Measurements from ENCODE around the gene PTPRM. TPM values are rescaled to one million over a fixed set of nuclear protein-coding genes. Genes with fewer than 3 reads are reported as not detected.

Gene PTPRM
- total and polyA plus RNA-seq, 4 donors, result 61.1 to 146 (median 87.5) TPM

- peaks cover 0 to 6% (median 0%) of the 10 kb centered on the region in 5 donors for H3K4me1 ChIP-seq (ENCODE audit: control insufficient read depth in 5 of 5, insufficient read depth in 5 of 5, low read length in 5 of 5)
- no peaks in the 10 kb centered on the region for H3K27me3 ChIP-seq (ENCODE audit: control insufficient read depth in 3 of 3, insufficient read depth in 3 of 3, low read length in 2 of 3)
- no peak overlapping the region for H3K4me3 ChIP-seq
- ATAC-seq (ENCODE audit: insufficient read depth, low FRiP score) (no peak), DNase-seq (no peak)
- H3K27ac ChIP-seq (ENCODE audit: low read depth in 1 of 2, low read length in 1 of 2), result no peak overlapping the region
- no peak for TF ChIP-seq CTCF (IDR thresholded peaks at IDR 0.05; ENCODE audit: control extremely low read depth, extremely low read depth)
- no peak overlapping the region for H3K9ac ChIP-seq (ENCODE audit: insufficient read depth in 1 of 2, low read length in 2 of 2)
- WGBS, 2 donors, result 95 to 99% methylated on average over 5 of the region's 5 CpGs
- no peaks in the 10 kb centered on the region for H3K9me3 ChIP-seq (ENCODE audit: control insufficient read depth in 4 of 4, insufficient read depth in 3 of 4, low read length in 3 of 4)
- H3K36me3 ChIP-seq (ENCODE audit: control insufficient read depth in 4 of 4, insufficient read depth in 4 of 4, low read length in 4 of 4), result peaks cover 0 to 6% (median 0%) of the 10 kb centered on the region in 4 donors
Measured at GRCh38 chr18:8361941-8362471, 794.9 kb downstream of the PTPRM start.

- peaks cover 0 to 6% (median 0%) of the 10 kb centered on the region in 4 donors for H3K36me3 ChIP-seq (ENCODE audit: control insufficient read depth in 4 of 4, insufficient read depth in 4 of 4, low read length in 4 of 4)
- TF ChIP-seq CTCF (IDR thresholded peaks at IDR 0.05; ENCODE audit: control extremely low read depth, extremely low read depth), result no peak
- no peak overlapping the region for H3K9ac ChIP-seq (ENCODE audit: insufficient read depth in 1 of 2, low read length in 2 of 2)
- no peaks in the 10 kb centered on the region for H3K27me3 ChIP-seq (ENCODE audit: control insufficient read depth in 3 of 3, insufficient read depth in 3 of 3, low read length in 2 of 3)
- H3K27ac ChIP-seq (ENCODE audit: low read depth in 1 of 2, low read length in 1 of 2), result no peak overlapping the region
- peaks cover 0 to 10% (median 0%) of the 10 kb centered on the region in 5 donors for H3K4me1 ChIP-seq (ENCODE audit: control insufficient read depth in 5 of 5, insufficient read depth in 5 of 5, low read length in 5 of 5)
- DNase-seq (no peak), ATAC-seq (ENCODE audit: insufficient read depth, low FRiP score) (no peak)
- H3K9me3 ChIP-seq (ENCODE audit: control insufficient read depth in 4 of 4, insufficient read depth in 3 of 4, low read length in 3 of 4), result no peaks in the 10 kb centered on the region
- 91 to 93% methylated on average over 5 of the region's 5 CpGs for WGBS, 2 donors
- H3K4me3 ChIP-seq, result no peak overlapping the region
Measured at GRCh38 chr18:8362863-8363262, 795.7 kb downstream of the PTPRM start.

- 65 to 75% methylated on average over 2 of the region's 2 CpGs for WGBS, 2 donors
- peaks cover 0 to 6% (median 1%) of the 10 kb centered on the region in 4 donors for H3K36me3 ChIP-seq (ENCODE audit: control insufficient read depth in 4 of 4, insufficient read depth in 4 of 4, low read length in 4 of 4)
- no peak overlapping the region for H3K9ac ChIP-seq (ENCODE audit: insufficient read depth in 1 of 2, low read length in 2 of 2)
- no peak for TF ChIP-seq CTCF (IDR thresholded peaks at IDR 0.05; ENCODE audit: control extremely low read depth, extremely low read depth)
- ATAC-seq (ENCODE audit: insufficient read depth, low FRiP score), result no peak
- H3K27ac ChIP-seq (ENCODE audit: low read depth in 1 of 2, low read length in 1 of 2), result no peak overlapping the region
- peaks cover 0 to 10% (median 5%) of the 10 kb centered on the region in 5 donors for H3K4me1 ChIP-seq (ENCODE audit: control insufficient read depth in 5 of 5, insufficient read depth in 5 of 5, low read length in 5 of 5)
- no peak for DNase-seq
- no peaks in the 10 kb centered on the region for H3K9me3 ChIP-seq (ENCODE audit: control insufficient read depth in 4 of 4, insufficient read depth in 3 of 4, low read length in 3 of 4)
- no peak overlapping the region for H3K4me3 ChIP-seq
- H3K27me3 ChIP-seq (ENCODE audit: control insufficient read depth in 3 of 3, insufficient read depth in 3 of 3, low read length in 2 of 3), result no peaks in the 10 kb centered on the region
Measured at GRCh38 chr18:8364385-8364784, 797.3 kb downstream of the PTPRM start.

- WGBS, 2 donors, result 89 to 91% methylated on average over 5 of the region's 5 CpGs
- peaks cover 0 to 10% (median 5%) of the 10 kb centered on the region in 5 donors for H3K4me1 ChIP-seq (ENCODE audit: control insufficient read depth in 5 of 5, insufficient read depth in 5 of 5, low read length in 5 of 5)
- no peak overlapping the region for H3K9ac ChIP-seq (ENCODE audit: insufficient read depth in 1 of 2, low read length in 2 of 2)
- no peak for DNase-seq
- H3K9me3 ChIP-seq (ENCODE audit: control insufficient read depth in 4 of 4, insufficient read depth in 3 of 4, low read length in 3 of 4), result no peaks in the 10 kb centered on the region
- H3K4me3 ChIP-seq, result no peak overlapping the region
- ATAC-seq (ENCODE audit: insufficient read depth, low FRiP score), result no peak
- no peak overlapping the region for H3K27ac ChIP-seq (ENCODE audit: low read depth in 1 of 2, low read length in 1 of 2)
- no peak for TF ChIP-seq CTCF (IDR thresholded peaks at IDR 0.05; ENCODE audit: control extremely low read depth, extremely low read depth)
- H3K27me3 ChIP-seq (ENCODE audit: control insufficient read depth in 3 of 3, insufficient read depth in 3 of 3, low read length in 2 of 3), result no peaks in the 10 kb centered on the region
- H3K36me3 ChIP-seq (ENCODE audit: control insufficient read depth in 4 of 4, insufficient read depth in 4 of 4, low read length in 4 of 4), result peaks cover 0 to 4% (median 1%) of the 10 kb centered on the region in 4 donors
Measured at GRCh38 chr18:8365006-8365405, 797.9 kb downstream of the PTPRM start.

Data from lung (tissue), 12 donors.